ENCODE data around the gene LARGE1.

Gene LARGE1

GRCh38 chr22:33400891-33401290 is 519.4 kb downstream of the LARGE1 start:
- no peaks in the 10 kb centered on the region for H3K36me3 Mint-ChIP-seq (ENCODE audit: low read depth)
- no peak overlapping the region for H3K27ac Mint-ChIP-seq
- no peaks in the 10 kb centered on the region for H3K27me3 Mint-ChIP-seq
- no peak overlapping the region for H3K4me3 Mint-ChIP-seq
- H3K9me3 Mint-ChIP-seq, result peaks cover 11% of the 10 kb centered on the region
- intact Hi-C loops (cut with micrococcal nuclease), result no loop called here
- no peaks in the 10 kb centered on the region for H3K4me1 Mint-ChIP-seq (ENCODE audit: low read depth)

- Mint-ChIP-seq H3K4me3 (no peak overlapping the region), H3K4me1 (ENCODE audit: low read depth) (no peaks in the 10 kb centered on the region), H3K27ac (no peak overlapping the region), H3K9me3 (peaks cover 11% of the 10 kb centered on the region), H3K27me3 (no peaks in the 10 kb centered on the region), H3K36me3 (ENCODE audit: low read depth) (no peaks in the 10 kb centered on the region)
- intact Hi-C loops (cut with micrococcal nuclease), result no loop called here
Measured at GRCh38 chr22:33400061-33400840, 520.0 kb downstream of the LARGE1 start.

- no peaks in the 10 kb centered on the region for H3K36me3 Mint-ChIP-seq (ENCODE audit: low read depth)
- intact Hi-C loops (cut with micrococcal nuclease), result no loop called here
- H3K9me3 Mint-ChIP-seq, result peaks cover 11% of the 10 kb centered on the region
- H3K27me3 Mint-ChIP-seq, result no peaks in the 10 kb centered on the region
- no peak overlapping the region for H3K27ac Mint-ChIP-seq
- no peaks in the 10 kb centered on the region for H3K4me1 Mint-ChIP-seq (ENCODE audit: low read depth)
- H3K4me3 Mint-ChIP-seq, result no peak overlapping the region
Measured at GRCh38 chr22:33397381-33397907, 522.8 kb downstream of the LARGE1 start.

- Mint-ChIP-seq H3K4me3 (no peak overlapping the region), H3K27ac (no peak overlapping the region), H3K9me3 (peaks cover 4% of the 10 kb centered on the region), H3K36me3 (ENCODE audit: low read depth) (no peaks in the 10 kb centered on the region), H3K4me1 (ENCODE audit: low read depth) (no peaks in the 10 kb centered on the region), H3K27me3 (no peaks in the 10 kb centered on the region)
- intact Hi-C loops (cut with micrococcal nuclease), result no loop called here
Measured at GRCh38 chr22:33393432-33393831, 526.8 kb downstream of the LARGE1 start.

GRCh38 chr22:33391298-33391697 is 529.0 kb downstream of the LARGE1 start:
- Mint-ChIP-seq H3K4me3 (no peak overlapping the region), H3K9me3 (no peaks in the 10 kb centered on the region), H3K27me3 (no peaks in the 10 kb centered on the region), H3K27ac (no peak overlapping the region), H3K36me3 (ENCODE audit: low read depth) (no peaks in the 10 kb centered on the region), H3K4me1 (ENCODE audit: low read depth) (no peaks in the 10 kb centered on the region)
- intact Hi-C loops (cut with micrococcal nuclease), result no loop called here

GRCh38 chr22:33389936-33390335 is 530.3 kb downstream of the LARGE1 start:
- Mint-ChIP-seq H3K4me1 (ENCODE audit: low read depth) (no peaks in the 10 kb centered on the region), H3K27ac (no peak overlapping the region), H3K27me3 (no peaks in the 10 kb centered on the region), H3K9me3 (no peaks in the 10 kb centered on the region), H3K4me3 (no peak overlapping the region), H3K36me3 (ENCODE audit: low read depth) (no peaks in the 10 kb centered on the region)
- intact Hi-C loops (cut with micrococcal nuclease), result no loop called here

- Mint-ChIP-seq H3K4me3 (no peak overlapping the region), H3K27ac (no peak overlapping the region)
Measured at GRCh38 chr22:33386270-33386669, 534.0 kb downstream of the LARGE1 start.

GRCh38 chr22:33385611-33386010 is 534.7 kb downstream of the LARGE1 start:
- peaks cover 24% of the 10 kb centered on the region for H3K9me3 Mint-ChIP-seq
- intact Hi-C loops (cut with micrococcal nuclease), result no loop called here
- no peak overlapping the region for H3K4me3 Mint-ChIP-seq

More at GRCh38 chr22:33386270-33386669, 534.0 kb downstream of the LARGE1 start:
- peaks cover 20% of the 10 kb centered on the region for H3K9me3 Mint-ChIP-seq
- intact Hi-C loops (cut with micrococcal nuclease), result no loop called here
- no peaks in the 10 kb centered on the region for H3K4me1 Mint-ChIP-seq (ENCODE audit: low read depth)
- H3K27me3 Mint-ChIP-seq, result no peaks in the 10 kb centered on the region
- H3K36me3 Mint-ChIP-seq (ENCODE audit: low read depth), result no peaks in the 10 kb centered on the region

GRCh38 chr22:33382436-33382835 is 537.8 kb downstream of the LARGE1 start:
- H3K27ac Mint-ChIP-seq, result no peak overlapping the region
- peaks cover 43% of the 10 kb centered on the region for H3K9me3 Mint-ChIP-seq
- intact Hi-C loops (cut with micrococcal nuclease), result no loop called here
- no peaks in the 10 kb centered on the region for H3K4me1 Mint-ChIP-seq (ENCODE audit: low read depth)
- no peaks in the 10 kb centered on the region for H3K27me3 Mint-ChIP-seq
- no peaks in the 10 kb centered on the region for H3K36me3 Mint-ChIP-seq (ENCODE audit: low read depth)
- H3K4me3 Mint-ChIP-seq, result no peak overlapping the region

More at GRCh38 chr22:33385611-33386010, 534.7 kb downstream of the LARGE1 start:
- Mint-ChIP-seq H3K4me1 (ENCODE audit: low read depth) (no peaks in the 10 kb centered on the region), H3K27ac (no peak overlapping the region), H3K36me3 (ENCODE audit: low read depth) (no peaks in the 10 kb centered on the region), H3K27me3 (no peaks in the 10 kb centered on the region)

GRCh38 chr22:33381531-33382406 is 538.5 kb downstream of the LARGE1 start:
- H3K27ac Mint-ChIP-seq, result no peak overlapping the region
- H3K9me3 Mint-ChIP-seq, result peaks cover 50% of the 10 kb centered on the region

GRCh38 chr22:33380789-33381530 is 539.3 kb downstream of the LARGE1 start:
- intact Hi-C loops (cut with micrococcal nuclease), result no loop called here
- Mint-ChIP-seq H3K4me3 (no peak overlapping the region), H3K27ac (no peak overlapping the region), H3K9me3 (peaks cover 52% of the 10 kb centered on the region), H3K36me3 (ENCODE audit: low read depth) (no peaks in the 10 kb centered on the region), H3K4me1 (ENCODE audit: low read depth) (no peaks in the 10 kb centered on the region), H3K27me3 (no peaks in the 10 kb centered on the region)

More at GRCh38 chr22:33381531-33382406, 538.5 kb downstream of the LARGE1 start:
- no peaks in the 10 kb centered on the region for H3K36me3 Mint-ChIP-seq (ENCODE audit: low read depth)
- H3K4me1 Mint-ChIP-seq (ENCODE audit: low read depth), result no peaks in the 10 kb centered on the region
- intact Hi-C loops (cut with micrococcal nuclease), result no loop called here
- H3K27me3 Mint-ChIP-seq, result no peaks in the 10 kb centered on the region
- H3K4me3 Mint-ChIP-seq, result no peak overlapping the region

GRCh38 chr22:33379836-33380235 is 540.4 kb downstream of the LARGE1 start:
- Mint-ChIP-seq H3K27me3 (no peaks in the 10 kb centered on the region), H3K9me3 (peaks cover 52% of the 10 kb centered on the region), H3K4me3 (no peak overlapping the region), H3K27ac (no peak overlapping the region), H3K36me3 (ENCODE audit: low read depth) (no peaks in the 10 kb centered on the region), H3K4me1 (ENCODE audit: low read depth) (no peaks in the 10 kb centered on the region)
- intact Hi-C loops (cut with micrococcal nuclease), result no loop called here

- Mint-ChIP-seq H3K36me3 (ENCODE audit: low read depth) (no peaks in the 10 kb centered on the region), H3K4me1 (ENCODE audit: low read depth) (no peaks in the 10 kb centered on the region), H3K27me3 (no peaks in the 10 kb centered on the region), H3K9me3 (peaks cover 30% of the 10 kb centered on the region), H3K4me3 (no peak overlapping the region), H3K27ac (no peak overlapping the region)
- intact Hi-C loops (cut with micrococcal nuclease), result no loop called here
Measured at GRCh38 chr22:33372875-33373274, 547.4 kb downstream of the LARGE1 start.

Measured in dendritic cell treated with granulocyte-macrophage colony-stimulating factor and Interleukin-4, amounts not matched to agents 40 ng/mL and 50 ng/mL, for 4 days (primary cell).